GM12878 (cell line): ENCODE results near the gene CD34. TPM values are rescaled to one million over a fixed set of nuclear protein-coding genes. Genes with fewer than 3 reads are reported as not detected.

Experiments
- FOS ChIP-seq: IDR thresholded peaks from 3 replicates; pipeline ENCODE4 v1.6.1; 2011; ENCODE audit warnings: borderline replicate concordance; ENCODE audit not compliant: insufficient read length; ENCODE audit errors: extremely low read depth
- SMC3 ChIP-seq: IDR thresholded peaks from 2 replicates; pipeline ENCODE4 v1.6.1; 2011; ENCODE audit warnings: low read length, improper control_type of control experiment, borderline replicate concordance
- ZBED1 ChIP-seq: IDR thresholded peaks from 2 replicates; pipeline ENCODE4 v1.6.1; 2016; ENCODE audit warnings: borderline replicate concordance
- polyA plus RNA-seq, 11 experiments: library from polyadenylated mRNA; depleted of rRNA in 4 of 11; unstranded in 6 of 11; stranded (reverse) in 5 of 11; fragments of >200 nt; fragmentation: Nextera tagmentation in 4 of 11; fragmentation: Illumina TruSeq in 1 of 11; extraction: Ambion mirVana in 4 of 11; extraction: Trizol in 1 of 11; gene quantifications; 1 replicate in 1 of 11; 2 replicates in 10 of 11; pipeline versions ENCODE4 v1.2.1 to v1.2.3, GENCODE V29; 2011 to 2016; ENCODE audit warnings: inconsistent platforms in 2 of 11, missing spikeins in 2 of 11, low read depth in 1 of 11
- total RNA-seq, 4 experiments: library from RNA; depleted of rRNA in 3 of 4; stranded (reverse); fragments of >200 nt in 3 of 4; fragmentation: Illumina TruSeq in 1 of 4; extraction: Trizol in 1 of 4; gene quantifications; 2 replicates each; pipeline versions ENCODE4 v1.2.1 to v1.2.3, GENCODE V29; 2013 to 2021
- TF ChIP-seq, protein P1 (sequence below): fragments of 150-350 bp; IDR thresholded peaks from 2 replicates; pipeline ENCODE4 v1.6.1; 2016; ENCODE audit warnings: low read depth, low read length
- TF ChIP-seq, protein P2 (sequence below): fragments of 450-650 bp; IDR thresholded peaks from 2 replicates; pipeline ENCODE4 v1.6.1; 2017; ENCODE audit warnings: mild to moderate bottlenecking, moderate library complexity
- TF ChIP-seq, protein P3 (sequence below): fragments of 450-650 bp; formaldehyde crosslinking; IDR thresholded peaks from 2 replicates; pipeline ENCODE4 v1.4.0; 2020; ENCODE audit warnings: mild to moderate bottlenecking, moderate library complexity

CD34 gene
- total and polyA plus RNA-seq, 10 of the 15 experiments (the other 5 are each of a cell fraction or from before 2014, with no cell fraction given) = under 0.01 to 0.08 (median 0.02) TPM; not detected in 6

- TF ChIP-seq SMC3 = no peak
- no peak for TF ChIP-seq FOS
- TF ChIP-seq, protein P1, sequence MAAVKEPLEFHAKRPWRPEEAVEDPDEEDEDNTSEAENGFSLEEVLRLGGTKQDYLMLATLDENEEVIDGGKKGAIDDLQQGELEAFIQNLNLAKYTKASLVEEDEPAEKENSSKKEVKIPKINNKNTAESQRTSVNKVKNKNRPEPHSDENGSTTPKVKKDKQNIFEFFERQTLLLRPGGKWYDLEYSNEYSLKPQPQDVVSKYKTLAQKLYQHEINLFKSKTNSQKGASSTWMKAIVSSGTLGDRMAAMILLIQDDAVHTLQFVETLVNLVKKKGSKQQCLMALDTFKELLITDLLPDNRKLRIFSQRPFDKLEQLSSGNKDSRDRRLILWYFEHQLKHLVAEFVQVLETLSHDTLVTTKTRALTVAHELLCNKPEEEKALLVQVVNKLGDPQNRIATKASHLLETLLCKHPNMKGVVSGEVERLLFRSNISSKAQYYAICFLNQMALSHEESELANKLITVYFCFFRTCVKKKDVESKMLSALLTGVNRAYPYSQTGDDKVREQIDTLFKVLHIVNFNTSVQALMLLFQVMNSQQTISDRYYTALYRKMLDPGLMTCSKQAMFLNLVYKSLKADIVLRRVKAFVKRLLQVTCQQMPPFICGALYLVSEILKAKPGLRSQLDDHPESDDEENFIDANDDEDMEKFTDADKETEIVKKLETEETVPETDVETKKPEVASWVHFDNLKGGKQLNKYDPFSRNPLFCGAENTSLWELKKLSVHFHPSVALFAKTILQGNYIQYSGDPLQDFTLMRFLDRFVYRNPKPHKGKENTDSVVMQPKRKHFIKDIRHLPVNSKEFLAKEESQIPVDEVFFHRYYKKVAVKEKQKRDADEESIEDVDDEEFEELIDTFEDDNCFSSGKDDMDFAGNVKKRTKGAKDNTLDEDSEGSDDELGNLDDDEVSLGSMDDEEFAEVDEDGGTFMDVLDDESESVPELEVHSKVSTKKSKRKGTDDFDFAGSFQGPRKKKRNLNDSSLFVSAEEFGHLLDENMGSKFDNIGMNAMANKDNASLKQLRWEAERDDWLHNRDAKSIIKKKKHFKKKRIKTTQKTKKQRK = no peak
- TF ChIP-seq, protein P2, sequence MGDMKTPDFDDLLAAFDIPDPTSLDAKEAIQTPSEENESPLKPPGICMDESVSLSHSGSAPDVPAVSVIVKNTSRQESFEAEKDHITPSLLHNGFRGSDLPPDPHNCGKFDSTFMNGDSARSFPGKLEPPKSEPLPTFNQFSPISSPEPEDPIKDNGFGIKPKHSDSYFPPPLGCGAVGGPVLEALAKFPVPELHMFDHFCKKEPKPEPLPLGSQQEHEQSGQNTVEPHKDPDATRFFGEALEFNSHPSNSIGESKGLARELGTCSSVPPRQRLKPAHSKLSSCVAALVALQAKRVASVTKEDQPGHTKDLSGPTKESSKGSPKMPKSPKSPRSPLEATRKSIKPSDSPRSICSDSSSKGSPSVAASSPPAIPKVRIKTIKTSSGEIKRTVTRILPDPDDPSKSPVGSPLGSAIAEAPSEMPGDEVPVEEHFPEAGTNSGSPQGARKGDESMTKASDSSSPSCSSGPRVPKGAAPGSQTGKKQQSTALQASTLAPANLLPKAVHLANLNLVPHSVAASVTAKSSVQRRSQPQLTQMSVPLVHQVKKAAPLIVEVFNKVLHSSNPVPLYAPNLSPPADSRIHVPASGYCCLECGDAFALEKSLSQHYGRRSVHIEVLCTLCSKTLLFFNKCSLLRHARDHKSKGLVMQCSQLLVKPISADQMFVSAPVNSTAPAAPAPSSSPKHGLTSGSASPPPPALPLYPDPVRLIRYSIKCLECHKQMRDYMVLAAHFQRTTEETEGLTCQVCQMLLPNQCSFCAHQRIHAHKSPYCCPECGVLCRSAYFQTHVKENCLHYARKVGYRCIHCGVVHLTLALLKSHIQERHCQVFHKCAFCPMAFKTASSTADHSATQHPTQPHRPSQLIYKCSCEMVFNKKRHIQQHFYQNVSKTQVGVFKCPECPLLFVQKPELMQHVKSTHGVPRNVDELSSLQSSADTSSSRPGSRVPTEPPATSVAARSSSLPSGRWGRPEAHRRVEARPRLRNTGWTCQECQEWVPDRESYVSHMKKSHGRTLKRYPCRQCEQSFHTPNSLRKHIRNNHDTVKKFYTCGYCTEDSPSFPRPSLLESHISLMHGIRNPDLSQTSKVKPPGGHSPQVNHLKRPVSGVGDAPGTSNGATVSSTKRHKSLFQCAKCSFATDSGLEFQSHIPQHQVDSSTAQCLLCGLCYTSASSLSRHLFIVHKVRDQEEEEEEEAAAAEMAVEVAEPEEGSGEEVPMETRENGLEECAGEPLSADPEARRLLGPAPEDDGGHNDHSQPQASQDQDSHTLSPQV = no peak
- TF ChIP-seq, protein P3, sequence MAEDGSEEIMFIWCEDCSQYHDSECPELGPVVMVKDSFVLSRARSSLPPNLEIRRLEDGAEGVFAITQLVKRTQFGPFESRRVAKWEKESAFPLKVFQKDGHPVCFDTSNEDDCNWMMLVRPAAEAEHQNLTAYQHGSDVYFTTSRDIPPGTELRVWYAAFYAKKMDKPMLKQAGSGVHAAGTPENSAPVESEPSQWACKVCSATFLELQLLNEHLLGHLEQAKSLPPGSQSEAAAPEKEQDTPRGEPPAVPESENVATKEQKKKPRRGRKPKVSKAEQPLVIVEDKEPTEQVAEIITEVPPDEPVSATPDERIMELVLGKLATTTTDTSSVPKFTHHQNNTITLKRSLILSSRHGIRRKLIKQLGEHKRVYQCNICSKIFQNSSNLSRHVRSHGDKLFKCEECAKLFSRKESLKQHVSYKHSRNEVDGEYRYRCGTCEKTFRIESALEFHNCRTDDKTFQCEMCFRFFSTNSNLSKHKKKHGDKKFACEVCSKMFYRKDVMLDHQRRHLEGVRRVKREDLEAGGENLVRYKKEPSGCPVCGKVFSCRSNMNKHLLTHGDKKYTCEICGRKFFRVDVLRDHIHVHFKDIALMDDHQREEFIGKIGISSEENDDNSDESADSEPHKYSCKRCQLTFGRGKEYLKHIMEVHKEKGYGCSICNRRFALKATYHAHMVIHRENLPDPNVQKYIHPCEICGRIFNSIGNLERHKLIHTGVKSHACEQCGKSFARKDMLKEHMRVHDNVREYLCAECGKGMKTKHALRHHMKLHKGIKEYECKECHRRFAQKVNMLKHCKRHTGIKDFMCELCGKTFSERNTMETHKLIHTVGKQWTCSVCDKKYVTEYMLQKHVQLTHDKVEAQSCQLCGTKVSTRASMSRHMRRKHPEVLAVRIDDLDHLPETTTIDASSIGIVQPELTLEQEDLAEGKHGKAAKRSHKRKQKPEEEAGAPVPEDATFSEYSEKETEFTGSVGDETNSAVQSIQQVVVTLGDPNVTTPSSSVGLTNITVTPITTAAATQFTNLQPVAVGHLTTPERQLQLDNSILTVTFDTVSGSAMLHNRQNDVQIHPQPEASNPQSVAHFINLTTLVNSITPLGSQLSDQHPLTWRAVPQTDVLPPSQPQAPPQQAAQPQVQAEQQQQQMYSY (CRISPR knock-in tag) = no peak
- no peak for TF ChIP-seq ZBED1
These were observed 10.4 kb upstream of the CD34 start (continued) for GRCh38 chr1:207921321-207921720.
